Large intestine (tissue), 3 donors: ENCODE measurements around the gene PRCD. TPM values are rescaled to one million over a fixed set of nuclear protein-coding genes. Genes with fewer than 3 reads are reported as not detected.

Source experiments
- DNase-seq, 2 donors: peaks; one replicate each; pipeline versions ENCODE4 v3.0.0 to v3.0.0-alpha.2; 2013
- H3K27ac ChIP-seq: one replicate; pipeline ENCODE4 v1.5.1; 2013; ENCODE audit warnings: low read length
- H3K27me3 ChIP-seq: 2 replicates; pipeline ENCODE4 v1.6.1; 2013; ENCODE audit warnings: low read length; ENCODE audit not compliant: control insufficient read depth, insufficient read depth
- H3K36me3 ChIP-seq: 2 replicates; pipeline ENCODE4 v1.6.1; 2013; ENCODE audit warnings: low read length; ENCODE audit not compliant: control insufficient read depth, insufficient read depth
- H3K4me1 ChIP-seq: one replicate; pipeline ENCODE4 v1.6.1; 2013; ENCODE audit warnings: low read length; ENCODE audit not compliant: control insufficient read depth, insufficient read depth
- H3K4me3 ChIP-seq: one replicate; pipeline ENCODE4 v1.5.1; 2013; ENCODE audit warnings: low read length
- H3K9me3 ChIP-seq: one replicate; pipeline ENCODE4 v1.6.1; 2013; ENCODE audit warnings: mild to moderate bottlenecking, low read depth, low read length, moderate library complexity; ENCODE audit not compliant: control insufficient read depth
- WGBS: methylation state at CpG from one replicate; pipeline ENCODE4 v1.1.5; 2013; ENCODE audit warnings: low lambda C conversion rate; ENCODE audit not compliant: insufficient coverage; 5-methylcytosine and 5-hydroxymethylcytosine counted together
- polyA plus RNA-seq: library from polyadenylated mRNA; unstranded; fragments of 120-200 nt; gene quantifications from one replicate; pipeline ENCODE4 v1.2.1, GENCODE V29; 2013

The PRCD gene
- polyA plus RNA-seq, 1 donor: 4.7 TPM

DNA sequence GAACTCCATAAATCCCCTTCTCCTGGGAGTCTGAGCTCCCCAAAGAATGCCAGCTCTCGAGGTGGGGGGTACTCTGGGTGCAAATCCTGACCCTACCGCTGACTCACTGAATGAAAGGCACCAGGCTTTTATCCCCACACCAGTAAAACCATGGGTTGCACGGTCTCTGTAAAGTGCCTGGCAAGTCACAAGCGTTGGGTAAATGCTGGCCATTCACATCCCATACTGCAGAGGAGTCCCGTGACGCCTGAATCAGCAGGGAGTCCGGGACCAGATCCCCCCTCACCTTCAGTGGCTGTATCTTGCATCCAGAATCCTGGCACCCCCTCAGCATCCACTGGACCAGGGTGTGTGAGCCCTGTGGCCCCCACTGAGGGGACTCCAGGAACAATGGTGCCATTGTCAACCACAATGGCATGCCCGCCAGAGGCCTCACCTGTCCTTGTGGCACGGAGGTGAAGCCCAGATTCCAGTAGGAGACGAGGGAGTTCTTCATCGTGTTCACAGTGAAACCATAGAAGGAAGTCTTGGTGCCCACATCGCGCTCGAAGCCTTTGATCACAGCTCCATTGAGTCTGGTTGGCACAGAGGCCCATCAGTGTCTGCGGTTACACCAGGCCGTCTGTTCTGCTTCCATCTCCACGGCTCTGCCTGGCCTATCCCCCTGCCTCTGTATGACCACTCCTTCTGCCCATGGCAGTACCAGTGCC lies 32.5 kb downstream of the PRCD start:
- Histone ChIP-seq H3K27me3 (peaks cover 4% of the 10 kb centered on the region), H3K36me3 (no peaks in the 10 kb centered on the region), H3K4me1 (peaks cover 9% of the 10 kb centered on the region), H3K27ac (no peak overlapping the region), H3K9me3 (no peaks in the 10 kb centered on the region), H3K4me3 (no peak overlapping the region)
- no peak for DNase-seq
- no CpG with 5 or more reads among the region's 17 CpGs for WGBS

DNA sequence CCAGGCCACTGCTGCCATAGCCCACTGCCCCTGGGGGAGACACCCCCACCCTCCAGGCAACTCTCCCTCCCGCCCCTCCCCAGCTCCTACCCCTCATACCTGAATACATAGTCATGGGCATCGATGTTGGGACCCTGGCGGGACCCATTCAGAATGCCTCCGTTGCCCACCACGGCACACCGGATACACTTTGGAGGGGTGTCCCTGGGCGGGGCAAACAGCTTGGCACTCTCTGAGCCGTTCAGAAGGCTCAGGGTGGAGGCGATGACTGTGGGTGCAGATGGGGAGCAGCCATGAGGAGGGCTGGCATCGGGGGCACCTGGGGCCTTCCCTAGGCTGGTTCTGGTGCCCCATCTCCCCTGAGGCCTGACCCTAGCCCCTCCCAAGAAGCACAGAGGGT lies 33.3 kb downstream of the PRCD start:
- Histone ChIP-seq H3K27me3 (peaks cover 4% of the 10 kb centered on the region), H3K4me1 (peaks cover 4% of the 10 kb centered on the region), H3K36me3 (no peaks in the 10 kb centered on the region), H3K27ac (no peak overlapping the region), H3K9me3 (no peaks in the 10 kb centered on the region), H3K4me3 (no peak overlapping the region)
- DNase-seq: no peak
- WGBS: no CpG with 5 or more reads among the region's 10 CpGs

DNA sequence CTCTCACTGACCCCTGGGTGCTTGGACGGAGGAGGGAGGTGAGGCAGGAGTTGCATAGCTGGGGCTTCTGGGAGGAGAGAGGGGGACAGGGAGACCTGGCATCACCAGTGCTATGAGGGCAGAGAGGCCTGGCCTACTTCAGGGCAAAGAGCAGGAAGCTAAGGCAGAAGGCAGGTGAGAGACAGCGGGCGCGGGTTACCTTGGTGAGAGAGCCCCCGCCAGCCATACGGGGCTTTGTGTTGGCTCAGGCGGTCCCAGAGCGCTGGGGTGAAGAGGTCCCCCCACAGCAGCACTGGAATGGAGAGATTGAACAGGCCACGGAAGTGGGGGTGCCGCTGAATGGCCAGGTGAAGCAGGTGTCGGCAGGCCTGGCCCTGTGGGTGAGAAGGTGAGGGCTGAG lies 34.3 kb downstream of the PRCD start:
- no peaks in the 10 kb centered on the region for H3K9me3 ChIP-seq
- no peaks in the 10 kb centered on the region for H3K36me3 ChIP-seq
- no peak overlapping the region for H3K27ac ChIP-seq
- WGBS: no CpG with 5 or more reads among the region's 11 CpGs
- no peaks in the 10 kb centered on the region for H3K4me1 ChIP-seq
- H3K27me3 ChIP-seq: no peaks in the 10 kb centered on the region
- no peak for DNase-seq
- H3K4me3 ChIP-seq: no peak overlapping the region

DNA sequence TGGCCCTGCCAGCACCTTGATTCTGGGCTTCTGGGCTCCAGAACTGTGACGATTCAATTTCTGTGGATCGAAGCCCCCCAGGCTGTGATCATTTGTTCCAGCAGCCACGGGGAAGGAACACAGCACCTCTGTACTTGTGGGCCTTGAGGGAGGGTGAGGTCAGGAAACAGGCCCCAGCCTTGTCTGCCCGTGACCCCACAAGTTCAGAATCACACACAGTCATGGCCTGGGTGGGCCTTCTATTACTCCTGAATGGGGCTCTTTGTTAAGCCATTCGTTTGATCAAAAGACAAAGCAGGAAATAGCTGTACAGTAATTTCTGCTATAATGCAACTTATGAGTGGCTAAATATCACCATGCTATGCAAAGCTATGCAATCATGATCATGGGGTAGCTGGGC lies 35.7 kb downstream of the PRCD start:
- Histone ChIP-seq H3K36me3 (no peaks in the 10 kb centered on the region), H3K4me3 (no peak overlapping the region), H3K4me1 (no peaks in the 10 kb centered on the region), H3K27me3 (no peaks in the 10 kb centered on the region), H3K27ac (no peak overlapping the region), H3K9me3 (no peaks in the 10 kb centered on the region)
- DNase-seq: no peak
- WGBS: no CpG with 5 or more reads among the region's 5 CpGs

GRCh38 chr17:76576189-76576588 lies 36.3 kb downstream of the PRCD start:
- H3K27ac ChIP-seq: no peak overlapping the region
- H3K9me3 ChIP-seq: no peaks in the 10 kb centered on the region
- H3K27me3 ChIP-seq: peaks cover 3% of the 10 kb centered on the region
- H3K36me3 ChIP-seq: no peaks in the 10 kb centered on the region
- no peak overlapping the region for H3K4me3 ChIP-seq
- no peak for DNase-seq
- H3K4me1 ChIP-seq: no peaks in the 10 kb centered on the region
- 84% methylated on average over 4 of the region's 9 CpGs for WGBS

- Histone ChIP-seq H3K4me1 (no peaks in the 10 kb centered on the region), H3K9me3 (no peaks in the 10 kb centered on the region), H3K36me3 (no peaks in the 10 kb centered on the region), H3K27ac (no peak overlapping the region), H3K4me3 (no peak overlapping the region), H3K27me3 (peaks cover 6% of the 10 kb centered on the region)
- no peak for DNase-seq
- no CpG with 5 or more reads among the region's 7 CpGs for WGBS
Measured at GRCh38 chr17:76577876-76578275, 38.0 kb downstream of the PRCD start.

- no peaks in the 10 kb centered on the region for H3K4me1 ChIP-seq
- no peak overlapping the region for H3K27ac ChIP-seq
- H3K9me3 ChIP-seq: no peaks in the 10 kb centered on the region
- no peak overlapping the region for H3K4me3 ChIP-seq
- WGBS: no CpG with 5 or more reads among the region's 5 CpGs
- peaks cover 8% of the 10 kb centered on the region for H3K27me3 ChIP-seq
- no peak for DNase-seq
- H3K36me3 ChIP-seq: no peaks in the 10 kb centered on the region
Measured at GRCh38 chr17:76578376-76578775, 38.5 kb downstream of the PRCD start.

DNA sequence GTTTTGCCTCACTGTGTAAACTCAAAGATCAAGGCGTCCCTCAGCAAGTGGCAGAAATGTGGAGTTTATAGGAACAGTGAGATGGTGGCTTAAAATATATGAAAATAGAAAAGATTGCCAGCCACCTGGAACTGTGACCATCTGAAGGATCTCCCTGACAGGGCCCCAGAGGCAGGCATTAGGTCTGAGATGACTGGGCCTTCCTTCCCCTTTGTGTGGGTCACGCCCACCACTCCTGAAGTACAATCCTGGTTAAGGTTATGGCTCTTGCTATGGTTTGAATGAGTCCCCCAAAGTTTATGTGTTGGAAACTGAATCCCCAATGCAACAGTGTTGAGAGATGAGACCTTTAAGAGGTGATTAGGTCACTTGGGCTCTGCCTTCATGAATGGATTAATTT lies 39.4 kb downstream of the PRCD start:
- Histone ChIP-seq H3K36me3 (no peaks in the 10 kb centered on the region), H3K4me3 (no peak overlapping the region), H3K4me1 (no peaks in the 10 kb centered on the region), H3K9me3 (no peaks in the 10 kb centered on the region), H3K27ac (no peak overlapping the region), H3K27me3 (peaks cover 15% of the 10 kb centered on the region)
- no peak for DNase-seq
- no CpG with 5 or more reads among the region's 2 CpGs for WGBS

GRCh38 chr17:76581515-76581914 lies 41.7 kb downstream of the PRCD start:
- Histone ChIP-seq H3K27ac (no peak overlapping the region), H3K9me3 (peaks cover 5% of the 10 kb centered on the region), H3K27me3 (peaks cover 35% of the 10 kb centered on the region), H3K36me3 (no peaks in the 10 kb centered on the region), H3K4me3 (no peak overlapping the region), H3K4me1 (peaks cover 7% of the 10 kb centered on the region)
- 92% methylated on average over 2 of the region's 5 CpGs for WGBS
- DNase-seq: no peak

GRCh38 chr17:76582660-76583059 lies 42.8 kb downstream of the PRCD start:
- no peak overlapping the region for H3K4me3 ChIP-seq
- DNase-seq: no peak
- H3K4me1 ChIP-seq: peaks cover 10% of the 10 kb centered on the region
- no CpG with 5 or more reads among the region's 3 CpGs for WGBS
- peaks cover 46% of the 10 kb centered on the region for H3K27me3 ChIP-seq
- peaks cover 5% of the 10 kb centered on the region for H3K9me3 ChIP-seq
- no peaks in the 10 kb centered on the region for H3K36me3 ChIP-seq
- no peak overlapping the region for H3K27ac ChIP-seq

- Histone ChIP-seq H3K27ac (no peak overlapping the region), H3K4me3 (peak overlapping the region; percentile 34), H3K9me3 (peaks cover 5% of the 10 kb centered on the region), H3K36me3 (no peaks in the 10 kb centered on the region), H3K27me3 (peaks cover 62% of the 10 kb centered on the region), H3K4me1 (peaks cover 10% of the 10 kb centered on the region)
- no peak for DNase-seq
- WGBS: no CpG with 5 or more reads among the region's 17 CpGs
Measured at GRCh38 chr17:76584427-76585032, 44.7 kb downstream of the PRCD start.
